Measurements from ENCODE around the gene OAS3.

The OAS3 gene

DNA sequence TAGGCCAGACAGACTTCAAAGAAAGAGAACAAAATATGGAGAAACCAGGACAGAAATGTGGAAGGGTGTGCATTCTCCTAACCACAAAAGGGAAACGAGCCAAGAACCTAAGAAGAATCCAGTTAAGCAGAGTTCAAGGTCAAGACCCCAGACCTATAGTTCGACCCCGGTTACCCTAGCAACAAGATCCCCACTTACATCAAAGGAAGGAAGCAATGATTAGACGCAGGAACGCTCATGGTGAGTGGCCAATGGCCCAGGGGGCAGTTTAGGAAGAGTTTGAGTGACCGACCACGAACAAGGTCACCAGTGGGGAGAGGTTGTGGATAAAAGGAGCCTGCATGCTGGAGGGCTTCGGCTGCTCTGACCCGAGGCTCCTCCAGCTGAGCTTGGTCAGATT, 76.3 kb downstream of the OAS3 start:
- no peak for ATAC-seq
- TF ChIP-seq, protein P1, sequence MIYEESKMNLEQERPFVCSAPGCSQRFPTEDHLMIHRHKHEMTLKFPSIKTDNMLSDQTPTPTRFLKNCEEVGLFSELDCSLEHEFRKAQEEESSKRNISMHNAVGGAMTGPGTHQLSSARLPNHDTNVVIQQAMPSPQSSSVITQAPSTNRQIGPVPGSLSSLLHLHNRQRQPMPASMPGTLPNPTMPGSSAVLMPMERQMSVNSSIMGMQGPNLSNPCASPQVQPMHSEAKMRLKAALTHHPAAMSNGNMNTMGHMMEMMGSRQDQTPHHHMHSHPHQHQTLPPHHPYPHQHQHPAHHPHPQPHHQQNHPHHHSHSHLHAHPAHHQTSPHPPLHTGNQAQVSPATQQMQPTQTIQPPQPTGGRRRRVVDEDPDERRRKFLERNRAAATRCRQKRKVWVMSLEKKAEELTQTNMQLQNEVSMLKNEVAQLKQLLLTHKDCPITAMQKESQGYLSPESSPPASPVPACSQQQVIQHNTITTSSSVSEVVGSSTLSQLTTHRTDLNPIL (CRISPR knock-in tag; IDR thresholded peaks at IDR 0.05; ENCODE audit: low read depth): no peak
- TF ChIP-seq BACH2 (CRISPR knock-in tag; IDR thresholded peaks at IDR 0.05; ENCODE audit: borderline replicate concordance) (no peak), CSDC2 (CRISPR knock-in tag; IDR thresholded peaks at IDR 0.05) (no peak), ZFP30 (CRISPR knock-in tag; IDR thresholded peaks at IDR 0.05) (no peak), ESRRG (CRISPR knock-in tag; IDR thresholded peaks at IDR 0.05) (no peak), SNAI2 (CRISPR knock-in tag; IDR thresholded peaks at IDR 0.05) (no peak), TCF4 (CRISPR knock-in tag; IDR thresholded peaks at IDR 0.05; ENCODE audit: borderline replicate concordance) (no peak), OSR1 (CRISPR knock-in tag; IDR thresholded peaks at IDR 0.05) (no peak), ZNF70 (CRISPR knock-in tag; IDR thresholded peaks at IDR 0.05) (no peak), GLIS3 (CRISPR knock-in tag; IDR thresholded peaks at IDR 0.05) (no peak), ZNF565 (CRISPR knock-in tag; conservative IDR thresholded peaks at IDR 0.05; ENCODE audit: low read depth) (no peak), ARNTL (CRISPR knock-in tag; IDR thresholded peaks at IDR 0.05; ENCODE audit: borderline replicate concordance, low read depth) (no peak)
- TF ChIP-seq, protein P2, sequence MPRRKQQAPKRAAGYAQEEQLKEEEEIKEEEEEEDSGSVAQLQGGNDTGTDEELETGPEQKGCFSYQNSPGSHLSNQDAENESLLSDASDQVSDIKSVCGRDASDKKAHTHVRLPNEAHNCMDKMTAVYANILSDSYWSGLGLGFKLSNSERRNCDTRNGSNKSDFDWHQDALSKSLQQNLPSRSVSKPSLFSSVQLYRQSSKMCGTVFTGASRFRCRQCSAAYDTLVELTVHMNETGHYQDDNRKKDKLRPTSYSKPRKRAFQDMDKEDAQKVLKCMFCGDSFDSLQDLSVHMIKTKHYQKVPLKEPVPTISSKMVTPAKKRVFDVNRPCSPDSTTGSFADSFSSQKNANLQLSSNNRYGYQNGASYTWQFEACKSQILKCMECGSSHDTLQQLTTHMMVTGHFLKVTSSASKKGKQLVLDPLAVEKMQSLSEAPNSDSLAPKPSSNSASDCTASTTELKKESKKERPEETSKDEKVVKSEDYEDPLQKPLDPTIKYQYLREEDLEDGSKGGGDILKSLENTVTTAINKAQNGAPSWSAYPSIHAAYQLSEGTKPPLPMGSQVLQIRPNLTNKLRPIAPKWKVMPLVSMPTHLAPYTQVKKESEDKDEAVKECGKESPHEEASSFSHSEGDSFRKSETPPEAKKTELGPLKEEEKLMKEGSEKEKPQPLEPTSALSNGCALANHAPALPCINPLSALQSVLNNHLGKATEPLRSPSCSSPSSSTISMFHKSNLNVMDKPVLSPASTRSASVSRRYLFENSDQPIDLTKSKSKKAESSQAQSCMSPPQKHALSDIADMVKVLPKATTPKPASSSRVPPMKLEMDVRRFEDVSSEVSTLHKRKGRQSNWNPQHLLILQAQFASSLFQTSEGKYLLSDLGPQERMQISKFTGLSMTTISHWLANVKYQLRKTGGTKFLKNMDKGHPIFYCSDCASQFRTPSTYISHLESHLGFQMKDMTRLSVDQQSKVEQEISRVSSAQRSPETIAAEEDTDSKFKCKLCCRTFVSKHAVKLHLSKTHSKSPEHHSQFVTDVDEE (CRISPR knock-in tag; IDR thresholded peaks at IDR 0.05): no peak
- TF ChIP-seq, protein P3, sequence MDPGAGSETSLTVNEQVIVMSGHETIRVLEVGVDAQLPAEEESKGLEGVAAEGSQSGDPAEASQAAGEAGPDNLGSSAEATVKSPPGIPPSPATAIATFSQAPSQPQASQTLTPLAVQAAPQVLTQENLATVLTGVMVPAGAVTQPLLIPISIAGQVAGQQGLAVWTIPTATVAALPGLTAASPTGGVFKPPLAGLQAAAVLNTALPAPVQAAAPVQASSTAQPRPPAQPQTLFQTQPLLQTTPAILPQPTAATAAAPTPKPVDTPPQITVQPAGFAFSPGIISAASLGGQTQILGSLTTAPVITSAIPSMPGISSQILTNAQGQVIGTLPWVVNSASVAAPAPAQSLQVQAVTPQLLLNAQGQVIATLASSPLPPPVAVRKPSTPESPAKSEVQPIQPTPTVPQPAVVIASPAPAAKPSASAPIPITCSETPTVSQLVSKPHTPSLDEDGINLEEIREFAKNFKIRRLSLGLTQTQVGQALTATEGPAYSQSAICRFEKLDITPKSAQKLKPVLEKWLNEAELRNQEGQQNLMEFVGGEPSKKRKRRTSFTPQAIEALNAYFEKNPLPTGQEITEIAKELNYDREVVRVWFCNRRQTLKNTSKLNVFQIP (CRISPR knock-in tag; IDR thresholded peaks at IDR 0.05; ENCODE audit: borderline replicate concordance, low read depth): no peak

DNA sequence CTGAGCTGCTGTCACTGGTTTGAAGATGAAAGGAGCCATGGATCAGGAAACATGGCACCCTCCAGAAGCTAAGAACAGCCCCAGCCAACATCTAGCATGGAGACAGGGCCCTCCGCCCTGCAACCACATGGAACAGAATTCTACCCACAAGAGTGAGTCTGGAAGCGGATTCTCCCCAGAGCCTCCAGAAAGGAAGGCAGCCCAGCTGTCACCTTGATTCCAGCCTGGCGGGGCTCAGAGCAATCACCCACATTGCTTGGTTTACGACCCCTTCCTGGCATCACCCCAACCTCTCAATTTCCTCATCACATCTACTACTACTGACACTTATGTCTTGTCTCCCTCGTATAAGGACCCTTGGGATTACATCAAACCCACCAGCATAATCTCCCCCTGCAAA, 78.5 kb downstream of the OAS3 start:
- TF ChIP-seq, protein P4, sequence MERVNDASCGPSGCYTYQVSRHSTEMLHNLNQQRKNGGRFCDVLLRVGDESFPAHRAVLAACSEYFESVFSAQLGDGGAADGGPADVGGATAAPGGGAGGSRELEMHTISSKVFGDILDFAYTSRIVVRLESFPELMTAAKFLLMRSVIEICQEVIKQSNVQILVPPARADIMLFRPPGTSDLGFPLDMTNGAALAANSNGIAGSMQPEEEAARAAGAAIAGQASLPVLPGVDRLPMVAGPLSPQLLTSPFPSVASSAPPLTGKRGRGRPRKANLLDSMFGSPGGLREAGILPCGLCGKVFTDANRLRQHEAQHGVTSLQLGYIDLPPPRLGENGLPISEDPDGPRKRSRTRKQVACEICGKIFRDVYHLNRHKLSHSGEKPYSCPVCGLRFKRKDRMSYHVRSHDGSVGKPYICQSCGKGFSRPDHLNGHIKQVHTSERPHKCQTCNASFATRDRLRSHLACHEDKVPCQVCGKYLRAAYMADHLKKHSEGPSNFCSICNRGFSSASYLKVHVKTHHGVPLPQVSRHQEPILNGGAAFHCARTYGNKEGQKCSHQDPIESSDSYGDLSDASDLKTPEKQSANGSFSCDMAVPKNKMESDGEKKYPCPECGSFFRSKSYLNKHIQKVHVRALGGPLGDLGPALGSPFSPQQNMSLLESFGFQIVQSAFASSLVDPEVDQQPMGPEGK (CRISPR knock-in tag; IDR thresholded peaks at IDR 0.05; ENCODE audit: borderline replicate concordance): no peak
- no peak for TF ChIP-seq ZNF565 (CRISPR knock-in tag; conservative IDR thresholded peaks at IDR 0.05; ENCODE audit: low read depth)
- TF ChIP-seq ZNF8 (CRISPR knock-in tag; IDR thresholded peaks at IDR 0.05): no peak
- TF ChIP-seq CSDC2 (CRISPR knock-in tag; IDR thresholded peaks at IDR 0.05): no peak
- no peak for ATAC-seq

DNA sequence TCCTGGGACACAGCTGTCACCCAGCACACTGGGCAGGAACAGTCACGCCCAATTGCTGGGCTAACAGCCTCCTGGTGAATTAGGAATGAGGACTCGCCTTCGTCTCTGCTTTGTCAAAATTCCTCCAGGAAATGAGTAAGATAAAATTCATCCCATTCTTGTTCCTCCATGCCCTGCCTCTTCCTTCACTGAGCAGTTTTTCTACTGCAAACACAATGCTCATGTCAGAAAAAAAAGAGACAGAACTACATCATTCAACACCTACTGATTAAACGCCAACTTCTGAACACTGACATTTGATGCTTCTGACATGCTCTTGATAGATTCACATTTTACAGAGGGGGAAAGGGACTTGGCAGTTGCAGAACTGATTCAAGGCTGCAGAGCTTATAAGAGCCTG, 80.8 kb downstream of the OAS3 start:
- TF ChIP-seq OSR1 (CRISPR knock-in tag; IDR thresholded peaks at IDR 0.05): no peak
- TF ChIP-seq BACH2 (CRISPR knock-in tag; IDR thresholded peaks at IDR 0.05; ENCODE audit: borderline replicate concordance): no peak
- no peak for TF ChIP-seq ZFP3 (CRISPR knock-in tag; IDR thresholded peaks at IDR 0.05)
- no peak for TF ChIP-seq SNAI2 (CRISPR knock-in tag; IDR thresholded peaks at IDR 0.05)
- TF ChIP-seq ESRRG (CRISPR knock-in tag; IDR thresholded peaks at IDR 0.05): no peak
- no peak for TF ChIP-seq ZNF70 (CRISPR knock-in tag; IDR thresholded peaks at IDR 0.05)
- TF ChIP-seq, protein P3 (CRISPR knock-in tag; IDR thresholded peaks at IDR 0.05; ENCODE audit: borderline replicate concordance, low read depth): no peak
- no peak for TF ChIP-seq RARB (CRISPR knock-in tag; IDR thresholded peaks at IDR 0.05)
- no peak for TF ChIP-seq CSDC2 (CRISPR knock-in tag; IDR thresholded peaks at IDR 0.05)
- TF ChIP-seq PPARA (CRISPR knock-in tag; IDR thresholded peaks at IDR 0.05; ENCODE audit: borderline replicate concordance): no peak
- no peak for TF ChIP-seq ZC3H10 (CRISPR knock-in tag; IDR thresholded peaks at IDR 0.05)
- TF ChIP-seq, protein P2 (CRISPR knock-in tag; IDR thresholded peaks at IDR 0.05): no peak
- ATAC-seq: no peak

All from SK-N-SH treated with all-trans-retinoic acid at 6 μM for 48 hours (cell line).